SK-N-MC (cell line): Measurements from ENCODE around the gene ACACA.

Source experiments
- DNase-seq: peaks from one replicate; pipeline ENCODE4 v3.0.0-alpha.2; 2011; ENCODE audit warnings: low read depth, low spot score
- H3K27ac ChIP-seq: fragments of 200-600 bp; sonication (generic); 2 replicates; pipeline ENCODE4 v1.5.1; 2016; ENCODE audit warnings: mixed run types
- H3K36me3 ChIP-seq: fragments of 200-600 bp; sonication (generic); 2 replicates; pipeline ENCODE4 v1.6.1; 2017; ENCODE audit warnings: antibody characterized with exemption, low read length, mixed read lengths; ENCODE audit not compliant: insufficient read depth
- H3K4me3 ChIP-seq: fragments of 200-600 bp; sonication (generic); 2 replicates; pipeline ENCODE4 v1.5.1; 2016
- H3K9ac ChIP-seq: fragments of 200-600 bp; sonication (generic); 2 replicates; pipeline ENCODE4 v1.8.0; 2017; ENCODE audit warnings: mixed run types, mixed read lengths; ENCODE audit not compliant: insufficient read length
- H3K9me3 ChIP-seq: fragments of 200-600 bp; sonication (generic); 2 replicates; pipeline ENCODE4 v1.6.1; 2017; ENCODE audit warnings: low read depth, mild to moderate bottlenecking, antibody characterized with exemption, low read length, moderate library complexity, mixed read lengths
- EZH2 ChIP-seq: fragments of 200-600 bp; sonication (generic); IDR thresholded peaks from one replicate; pipeline ENCODE4 v1.6.1; 2017; ENCODE audit warnings: antibody characterized with exemption
- FOXP2 ChIP-seq: optimal IDR thresholded peaks from 2 replicates; pipeline ENCODE3; 2011; ENCODE audit warnings: mild to moderate bottlenecking, moderate library complexity; ENCODE audit not compliant: insufficient read depth; ENCODE audit errors: extremely low read length, control extremely low read depth
- POLR2AphosphoS5 ChIP-seq: IDR thresholded peaks from 2 replicates; pipeline ENCODE4 v1.6.1; 2012; ENCODE audit warnings: mild to moderate bottlenecking, low read depth, low read length, borderline replicate concordance

ACACA gene

DNA sequence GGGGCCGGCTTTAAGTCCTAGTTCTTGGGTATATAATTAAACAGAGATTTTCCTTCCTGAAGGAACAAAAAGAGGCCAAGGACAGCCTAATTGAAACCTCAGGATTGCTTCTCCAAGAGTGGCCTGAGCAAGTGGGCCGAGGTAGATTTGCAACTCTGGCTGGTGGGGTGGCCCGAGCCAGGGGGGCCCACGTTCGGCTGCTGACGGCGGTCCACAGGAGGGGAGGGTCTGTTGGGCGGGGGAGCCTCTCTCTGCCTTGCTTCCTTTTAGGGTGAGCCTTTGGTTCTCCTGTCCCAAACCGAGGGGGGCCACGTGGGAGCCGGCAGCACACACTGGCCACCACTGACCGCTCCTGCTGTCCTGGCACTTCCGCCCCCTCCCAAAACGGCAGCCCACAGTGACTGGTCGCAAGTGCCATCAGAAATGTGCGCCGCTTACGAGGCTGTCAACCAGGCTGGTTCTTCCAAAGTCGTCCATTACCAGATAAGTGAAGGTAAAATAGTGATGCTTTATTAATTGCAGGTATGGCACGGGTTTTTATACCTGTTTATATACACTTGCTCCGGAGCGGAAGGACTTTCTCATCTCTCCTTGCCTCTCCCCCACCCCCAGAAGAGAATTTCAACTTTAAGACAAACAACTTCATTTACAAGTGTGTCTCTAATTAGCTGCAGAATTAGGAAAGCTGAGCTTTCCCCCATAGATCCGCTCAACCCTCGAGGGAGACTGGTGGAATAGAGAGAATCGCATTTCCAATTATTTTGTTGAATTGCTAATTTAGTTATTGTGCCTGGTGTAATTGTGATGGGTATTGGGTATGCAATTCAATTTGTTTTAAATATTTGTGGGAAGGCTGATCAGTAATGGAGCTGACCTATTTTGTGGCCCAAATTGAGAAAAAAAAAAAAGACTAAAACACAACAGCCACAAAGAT, 340.0 kb downstream of the ACACA start:
- Histone ChIP-seq H3K9me3 (no peaks in the 10 kb centered on the region), H3K4me3 (no peak overlapping the region), H3K36me3 (no peaks in the 10 kb centered on the region), H3K9ac (no peak overlapping the region), H3K27ac (no peak overlapping the region)
- no peak for TF ChIP-seq POLR2AphosphoS5
- TF ChIP-seq EZH2, result no peak
- no peak for DNase-seq

DNA sequence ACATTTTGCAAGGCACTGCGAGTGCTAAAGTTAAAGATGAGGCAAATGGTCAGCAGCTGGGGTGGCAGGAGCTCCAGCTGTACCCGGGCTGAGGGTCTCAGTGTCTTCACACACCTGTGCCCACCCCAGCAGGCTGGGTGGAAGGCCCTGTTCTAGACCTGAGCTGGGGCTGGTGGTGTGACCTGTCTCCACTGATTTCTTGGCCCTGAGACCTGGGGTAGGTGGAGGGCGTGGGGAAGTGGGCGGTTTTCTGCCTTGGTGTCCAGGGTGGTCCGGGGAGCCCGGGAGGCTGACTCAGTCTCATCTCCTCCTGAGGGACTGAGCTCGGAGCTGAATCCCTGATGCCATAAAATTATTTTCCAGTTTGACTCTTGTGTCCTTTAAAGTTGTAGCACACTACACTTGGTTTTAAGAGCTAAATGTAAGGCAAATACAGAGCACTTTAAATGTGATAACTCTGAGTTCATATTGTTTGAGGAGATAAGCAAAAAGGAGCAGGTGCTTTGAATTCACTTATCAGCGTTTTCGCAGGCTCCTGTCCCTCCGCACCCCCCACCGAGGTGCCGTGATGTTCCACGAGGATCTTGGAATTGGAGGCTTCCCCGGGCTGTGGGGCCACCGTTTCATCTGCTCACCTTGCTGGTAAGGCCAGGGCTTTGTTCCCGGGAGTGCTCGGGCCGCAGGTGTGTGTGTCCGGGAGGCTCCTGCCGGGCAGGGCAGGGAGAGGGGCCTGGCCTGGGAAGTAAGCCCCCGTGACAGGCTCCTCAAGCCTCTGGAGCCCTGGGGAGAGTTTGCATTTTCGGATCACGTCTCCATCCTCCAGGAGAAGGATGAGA, 340.9 kb downstream of the ACACA start:
- Histone ChIP-seq H3K4me3 (no peak overlapping the region), H3K9ac (no peak overlapping the region), H3K9me3 (no peaks in the 10 kb centered on the region), H3K36me3 (no peaks in the 10 kb centered on the region), H3K27ac (no peak overlapping the region)
- TF ChIP-seq EZH2 (no peak), FOXP2 (no peak), POLR2AphosphoS5 (no peak)
- DNase-seq, result no peak

DNA sequence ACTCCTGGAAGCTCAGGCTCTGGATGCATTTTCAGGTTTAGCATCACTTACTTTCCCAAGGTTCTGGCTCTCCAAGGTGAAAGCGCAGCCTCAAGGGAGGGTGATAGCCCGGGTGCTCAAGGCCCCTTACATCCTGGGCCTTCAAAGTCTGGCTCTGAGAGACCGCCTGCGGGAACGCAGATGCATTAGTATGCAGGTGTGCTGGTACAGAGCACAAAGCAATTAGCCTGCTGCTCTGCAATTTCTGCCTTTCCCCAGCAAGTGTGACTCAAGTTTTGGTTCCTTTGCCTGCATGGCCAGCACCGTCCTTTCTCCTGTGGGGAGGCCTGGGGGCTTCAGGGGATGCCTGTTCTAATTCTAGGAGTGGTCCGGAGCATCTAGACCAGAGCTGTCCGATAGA, 341.7 kb downstream of the ACACA start:
- Histone ChIP-seq H3K9me3 (no peaks in the 10 kb centered on the region), H3K27ac (no peak overlapping the region), H3K36me3 (no peaks in the 10 kb centered on the region), H3K9ac (no peak overlapping the region), H3K4me3 (no peak overlapping the region)
- DNase-seq, result no peak
- TF ChIP-seq FOXP2 (no peak), EZH2 (no peak), POLR2AphosphoS5 (no peak)

DNA sequence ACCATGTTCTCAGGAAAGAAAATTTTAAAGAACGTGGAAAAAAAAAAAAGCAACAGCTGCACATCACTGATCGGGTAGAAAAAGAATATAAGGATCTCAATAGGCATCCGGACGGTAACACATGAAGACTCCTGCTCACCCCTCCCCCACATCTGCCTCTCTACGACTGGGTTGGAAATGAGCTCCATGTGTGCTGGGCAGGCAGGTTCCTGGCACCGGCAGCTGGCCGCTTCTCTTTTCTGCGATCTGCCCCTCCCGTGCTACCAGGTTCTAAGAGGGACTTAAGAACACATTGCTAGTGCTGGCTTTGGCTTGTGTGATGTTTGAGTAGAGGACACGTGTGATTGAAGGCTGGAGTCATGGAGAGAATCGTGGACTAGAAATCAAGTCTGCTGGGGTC, 342.4 kb downstream of the ACACA start:
- DNase-seq, result no peak
- Histone ChIP-seq H3K9ac (no peak overlapping the region), H3K9me3 (no peaks in the 10 kb centered on the region), H3K27ac (no peak overlapping the region), H3K4me3 (no peak overlapping the region), H3K36me3 (no peaks in the 10 kb centered on the region)
- TF ChIP-seq FOXP2 (no peak), EZH2 (no peak), POLR2AphosphoS5 (no peak)

DNA sequence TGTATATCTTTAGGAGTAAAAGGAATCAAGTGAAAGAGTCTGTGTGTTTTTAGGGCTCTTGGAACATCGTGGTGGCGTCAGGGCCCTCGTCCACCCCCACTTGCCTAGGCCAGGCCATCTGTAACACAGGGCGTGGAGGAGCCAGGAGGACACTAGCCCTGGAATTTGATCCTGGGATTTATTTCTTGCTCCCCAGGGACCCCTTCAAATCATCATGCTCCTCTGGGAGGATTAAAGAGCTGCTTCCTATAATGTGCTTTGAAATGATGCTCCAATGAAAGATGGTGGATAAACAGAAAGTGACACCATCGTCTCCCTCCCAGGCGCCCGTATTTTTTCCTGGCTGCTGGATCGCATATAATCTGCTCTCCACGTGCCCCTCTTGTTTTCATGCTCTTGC, 344.6 kb downstream of the ACACA start:
- no peak overlapping the region for H3K27ac ChIP-seq
- no peak for DNase-seq
- no peak overlapping the region for H3K9ac ChIP-seq
- TF ChIP-seq EZH2 (no peak), FOXP2 (no peak), POLR2AphosphoS5 (no peak)
- peaks cover under 1% of the 10 kb centered on the region; the same call in 1 of the 2 replicates for H3K36me3 ChIP-seq
- no peaks in the 10 kb centered on the region for H3K9me3 ChIP-seq
- H3K4me3 ChIP-seq, result no peak overlapping the region

DNA sequence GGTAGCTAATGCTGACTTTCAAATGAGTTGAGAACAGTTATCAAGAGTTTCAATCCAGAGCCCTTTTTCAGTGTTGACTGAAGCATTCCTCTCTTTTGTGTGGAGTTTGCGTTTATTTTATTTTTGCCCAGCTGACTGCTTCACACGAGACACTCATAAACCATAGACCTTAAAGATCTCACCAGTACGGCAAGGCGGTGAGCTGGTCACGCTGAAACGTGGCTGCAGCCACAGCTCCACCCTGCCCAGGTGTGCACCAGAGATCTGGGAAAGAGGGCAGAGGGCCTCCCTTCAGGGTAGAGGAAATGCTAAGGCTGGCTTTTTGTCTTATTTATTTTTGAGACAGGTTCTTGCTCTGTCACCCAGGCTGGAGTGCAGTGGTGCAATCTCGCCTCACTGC, 345.7 kb downstream of the ACACA start:
- no peak overlapping the region for H3K9ac ChIP-seq
- no peak for DNase-seq
- no peak overlapping the region for H3K4me3 ChIP-seq
- no peaks in the 10 kb centered on the region for H3K9me3 ChIP-seq
- H3K36me3 ChIP-seq, result peaks cover 7% of the 10 kb centered on the region; the same call in 1 of the 2 replicates
- no peak overlapping the region for H3K27ac ChIP-seq
- TF ChIP-seq FOXP2 (no peak), EZH2 (no peak), POLR2AphosphoS5 (no peak)

DNA sequence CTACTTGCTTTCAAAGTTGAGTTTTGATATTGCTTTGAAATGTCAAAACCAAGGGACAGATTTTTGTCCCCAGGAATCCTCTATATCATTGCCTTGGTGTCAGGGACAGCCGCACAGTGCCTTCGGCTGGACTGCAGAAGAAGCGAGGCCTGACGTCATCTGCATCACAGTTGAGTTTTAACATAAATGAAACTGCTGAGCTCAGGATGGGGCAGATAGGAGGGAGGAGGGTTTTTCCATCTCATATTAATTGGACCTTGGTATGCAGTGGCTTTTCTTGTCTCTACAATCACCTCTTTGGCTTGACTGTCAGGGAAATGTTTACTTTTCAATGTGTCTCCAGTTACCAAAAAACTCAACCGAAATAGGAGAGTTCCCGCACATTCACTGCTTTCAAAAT, 346.5 kb downstream of the ACACA start:
- Histone ChIP-seq H3K9ac (no peak overlapping the region), H3K4me3 (no peak overlapping the region), H3K36me3 (peaks cover 7% of the 10 kb centered on the region; the same call in 1 of the 2 replicates), H3K27ac (no peak overlapping the region), H3K9me3 (no peaks in the 10 kb centered on the region)
- no peak for DNase-seq
- no peak for TF ChIP-seq FOXP2
- no peak for TF ChIP-seq POLR2AphosphoS5
- no peak for TF ChIP-seq EZH2

DNA sequence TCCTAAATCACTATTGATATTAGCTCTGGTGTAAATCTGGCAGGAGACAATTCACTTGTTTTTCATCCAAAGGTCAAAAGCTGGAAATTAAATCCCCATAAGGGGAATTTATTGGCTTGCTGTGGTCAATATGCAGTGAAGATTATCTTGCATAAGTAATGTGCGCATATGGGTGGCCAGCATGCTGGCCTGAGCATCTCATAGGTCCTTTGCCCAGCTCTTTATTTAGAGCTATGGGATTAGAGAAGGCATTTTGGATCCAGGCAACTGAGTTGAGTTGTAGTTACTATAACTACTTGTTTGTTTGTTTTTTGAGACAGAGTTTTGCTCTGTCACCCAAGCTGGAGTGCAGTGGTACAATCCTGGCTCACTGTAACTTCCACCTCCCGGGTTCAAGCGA, 347.1 kb downstream of the ACACA start:
- no peak overlapping the region for H3K27ac ChIP-seq
- peaks cover 7% of the 10 kb centered on the region; the same call in 1 of the 2 replicates for H3K36me3 ChIP-seq
- H3K9ac ChIP-seq, result no peak overlapping the region
- TF ChIP-seq EZH2 (no peak), POLR2AphosphoS5 (no peak), FOXP2 (no peak)
- H3K4me3 ChIP-seq, result no peak overlapping the region
- DNase-seq, result no peak
- H3K9me3 ChIP-seq, result no peaks in the 10 kb centered on the region
